Measurements from ENCODE around the gene TBX19.

Gene TBX19

GRCh38 chr1:168280296-168280927 is at the start of gene TBX19:
TSS of gene TBX19 (plus strand) at chr1:168280877. CDS start at chr1:168281091, 214 bp downstream.
- no peak for DNase-seq (ENCODE audit: low spot score)

GRCh38 chr1:168234846-168235547 is 45.7 kb upstream of the TBX19 start:
- no peak for DNase-seq (ENCODE audit: low spot score)

GRCh38 chr1:168235548-168235885 is 45.2 kb upstream of the TBX19 start:
- no peak for DNase-seq (ENCODE audit: low spot score)

- DNase-seq (ENCODE audit: low spot score) = no peak
Measured at GRCh38 chr1:168235937-168236336, 44.7 kb upstream of the TBX19 start.

- DNase-seq (ENCODE audit: low spot score) = peak; percentile 47
Measured at GRCh38 chr1:168236836-168237611, 43.7 kb upstream of the TBX19 start.

GRCh38 chr1:168243198-168243597 is 37.5 kb upstream of the TBX19 start:
- DNase-seq (ENCODE audit: low spot score) = no peak

GRCh38 chr1:168243636-168244212 is 37.0 kb upstream of the TBX19 start:
- no peak for DNase-seq (ENCODE audit: low spot score)

GRCh38 chr1:168245042-168245441 is 35.6 kb upstream of the TBX19 start:
- no peak for DNase-seq (ENCODE audit: low spot score)

- DNase-seq (ENCODE audit: low spot score) = peak; percentile 62
Measured at GRCh38 chr1:168246506-168246905, 34.2 kb upstream of the TBX19 start.

GRCh38 chr1:168252204-168252733 is 28.4 kb upstream of the TBX19 start:
- no peak for DNase-seq (ENCODE audit: low spot score)

- no peak for DNase-seq (ENCODE audit: low spot score)
Measured at GRCh38 chr1:168256164-168256563, 24.5 kb upstream of the TBX19 start.

GRCh38 chr1:168257397-168257796 is 23.3 kb upstream of the TBX19 start:
- DNase-seq (ENCODE audit: low spot score) = no peak

GRCh38 chr1:168259567-168259966 is 21.1 kb upstream of the TBX19 start:
- DNase-seq (ENCODE audit: low spot score) = no peak

- DNase-seq (ENCODE audit: low spot score) = no peak
Measured at GRCh38 chr1:168260393-168260792, 20.3 kb upstream of the TBX19 start.

- no peak for DNase-seq (ENCODE audit: low spot score)
Measured at GRCh38 chr1:168261390-168261789, 19.3 kb upstream of the TBX19 start.

GRCh38 chr1:168263130-168263529 is 17.5 kb upstream of the TBX19 start:
- DNase-seq (ENCODE audit: low spot score) = no peak

- no peak for DNase-seq (ENCODE audit: low spot score)
Measured at GRCh38 chr1:168264296-168264695, 16.4 kb upstream of the TBX19 start.

- no peak for DNase-seq (ENCODE audit: low spot score)
Measured at GRCh38 chr1:168265596-168265995, 15.1 kb upstream of the TBX19 start.

GRCh38 chr1:168266644-168267186 is 14.0 kb upstream of the TBX19 start:
- no peak for DNase-seq (ENCODE audit: low spot score)

- no peak for DNase-seq (ENCODE audit: low spot score)
Measured at GRCh38 chr1:168271636-168272035, 9.0 kb upstream of the TBX19 start.

GRCh38 chr1:168273575-168273974 is 7.1 kb upstream of the TBX19 start:
- no peak for DNase-seq (ENCODE audit: low spot score)

GRCh38 chr1:168279253-168279652 is 1.4 kb upstream of the TBX19 start:
- no peak for DNase-seq (ENCODE audit: low spot score)

Measured in putamen (tissue), 1 donor.